GM21526 (cell line): ENCODE results near the gene CNP.

ENCODE experiments used
- ATAC-seq: cut with Tn5 transposase; IDR thresholded peaks from one replicate; pipeline ENCODE4 v1.9.1; 2021; ENCODE audit warnings: moderate library complexity; ENCODE audit not compliant: unreplicated experiment, low FRiP score

CNP gene

GRCh38 chr17:41941168-41941567 lies 25.4 kb upstream of the CNP start:
- no peak for ATAC-seq

- ATAC-seq, result no peak
Observed at GRCh38 chr17:41942626-41943373, 23.8 kb upstream of the CNP start.

- no peak for ATAC-seq
Observed at GRCh38 chr17:41943492-41943891, 23.1 kb upstream of the CNP start.

GRCh38 chr17:41944943-41945342 lies 21.7 kb upstream of the CNP start:
- no peak for ATAC-seq

- no peak for ATAC-seq
Observed at GRCh38 chr17:41948762-41949460, 17.7 kb upstream of the CNP start.

GRCh38 chr17:41956522-41956921 lies 10.1 kb upstream of the CNP start:
- ATAC-seq, result no peak

- ATAC-seq, result no peak
Observed at GRCh38 chr17:41957031-41957868, 9.3 kb upstream of the CNP start.

GRCh38 chr17:41957869-41958439 lies 8.6 kb upstream of the CNP start:
- ATAC-seq, result no peak

GRCh38 chr17:41959030-41959335 lies 7.6 kb upstream of the CNP start:
- no peak for ATAC-seq

- ATAC-seq, result no peak
Observed at GRCh38 chr17:41959336-41960095, 7.1 kb upstream of the CNP start.

- no peak for ATAC-seq
Observed at GRCh38 chr17:41962111-41962510, 4.5 kb upstream of the CNP start.

- no peak for ATAC-seq
Observed at GRCh38 chr17:41962768-41963434, 3.7 kb upstream of the CNP start.

- no peak for ATAC-seq
Observed at GRCh38 chr17:41965694-41966462, 717 bp upstream of the CNP start.

GRCh38 chr17:41967141-41967920 lies 736 bp downstream of the CNP start:
- peak; percentile 12 for ATAC-seq

- no peak for ATAC-seq
Observed at GRCh38 chr17:41967921-41968578, 1.5 kb downstream of the CNP start.

GRCh38 chr17:41968676-41969075 lies 2.1 kb downstream of the CNP start:
- no peak for ATAC-seq

- no peak for ATAC-seq
Observed at GRCh38 chr17:41970901-41971331, 4.3 kb downstream of the CNP start.
